Calu3 (cell line): ENCODE data around the gene FOXN4. TPM values are rescaled to one million over a fixed set of nuclear protein-coding genes. Genes with fewer than 3 reads are reported as not detected.
A peak's percentile ranks its signal among the peaks of the same experiment; 100 is the strongest.

Source experiments
- BruUV-seq: library from RNA; stranded (reverse); fragments of 400-500 nt; replicated peaks from 2 replicates; lab custom pipeline; 2021; lab: Mats Ljungman, UMichigan
- CTCF ChIA-PET: fragments of 300-600 bp; sonication (Branson Sonifier 250); formaldehyde crosslinking; loops from one replicate; lab custom pipeline; 2022; ENCODE audit warnings: antibody characterized with exemption; lab: Charles Lee
- DNase-seq: peaks from one replicate; pipeline ENCODE4 v3.0.0; 2022
- H3K27ac Mint-ChIP-seq: one replicate; pipeline ENCODE4 v1.8.0; 2022; ENCODE audit warnings: mixed read lengths; ENCODE audit not compliant: unreplicated experiment
- H3K27me3 Mint-ChIP-seq: one replicate; pipeline ENCODE4 v1.8.0; 2022; ENCODE audit warnings: mixed read lengths; ENCODE audit not compliant: unreplicated experiment
- H3K36me3 Mint-ChIP-seq: one replicate; pipeline ENCODE4 v1.8.0; 2022; ENCODE audit warnings: mild to moderate bottlenecking, moderate library complexity, mixed read lengths; ENCODE audit not compliant: insufficient read depth, unreplicated experiment
- H3K4me1 Mint-ChIP-seq: one replicate; pipeline ENCODE4 v1.8.0; 2022; ENCODE audit warnings: mild to moderate bottlenecking, low read depth, mixed read lengths; ENCODE audit not compliant: unreplicated experiment
- H3K4me3 Mint-ChIP-seq: one replicate; pipeline ENCODE4 v1.8.0; 2022; ENCODE audit warnings: mild to moderate bottlenecking, low read depth, moderate library complexity, mixed read lengths; ENCODE audit not compliant: unreplicated experiment
- H3K9me3 Mint-ChIP-seq: one replicate; pipeline ENCODE4 v1.8.0; 2022; ENCODE audit warnings: low read depth, mixed read lengths; ENCODE audit not compliant: unreplicated experiment
- CTCF ChIP-seq: fragments of 200-600 bp; IDR thresholded peaks from one replicate; pipeline ENCODE4 v1.8.0; 2022; ENCODE audit warnings: antibody characterized with exemption; ENCODE audit not compliant: unreplicated experiment
- intact Hi-C: fragments of 100-400 bp; cut with micrococcal nuclease; formaldehyde crosslinking; loops from one replicate; pipeline ENCODE4 v1.10.0; 2022; ENCODE audit not compliant: unreplicated experiment
- total RNA-seq: library from RNA; stranded (reverse); gene quantifications from 2 replicates; pipeline ENCODE4 v1.2.3, GENCODE V29; 2022

Gene FOXN4
- total RNA-seq, 1 experiment from 2014 or later: not detected

- Mint-ChIP-seq H3K4me3 (no peak overlapping the region), H3K36me3 (peaks cover 6% of the 10 kb centered on the region), H3K4me1 (no peaks in the 10 kb centered on the region), H3K9me3 (no peaks in the 10 kb centered on the region), H3K27me3 (peaks cover 6% of the 10 kb centered on the region), H3K27ac (no peak overlapping the region)
- CTCF ChIA-PET: interaction anchor here (0.7 to 1.5 kb wide), 2 partner anchors 120 to 213 kb away, joined by 4 to 5 read pairs; partner anchors contain the start of gene USP30
- no peak for TF ChIP-seq CTCF
- no TSS peak for BruUV-seq
- DNase-seq: no peak
- intact Hi-C loops: loop anchor here (1.0 kb wide), 1 partner anchor 120 kb away; no protein-coding TSS in a partner anchor
Measured at GRCh38 chr12:109264943-109265650, 44.0 kb downstream of the FOXN4 start.

GRCh38 chr12:109264095-109264942 lies 44.8 kb downstream of the FOXN4 start:
- intact Hi-C loops: loop anchor here (1.0 kb wide), 1 partner anchor 121 kb away; no protein-coding TSS in a partner anchor

GRCh38 chr12:109263439-109263838 lies 45.6 kb downstream of the FOXN4 start:
- no peak overlapping the region for H3K27ac Mint-ChIP-seq
- DNase-seq: no peak
- CTCF ChIA-PET: interaction anchor here (0.7 to 2.8 kb wide), 9 partner anchors 10 to 152 kb away, joined by 3 to 43 read pairs (median 4); no protein-coding TSS in a partner anchor
- intact Hi-C loops: no loop called here
- no peak for TF ChIP-seq CTCF
- H3K4me3 Mint-ChIP-seq: no peak overlapping the region
- no TSS peak for BruUV-seq
- peaks cover 8% of the 10 kb centered on the region for H3K36me3 Mint-ChIP-seq
- H3K27me3 Mint-ChIP-seq: no peaks in the 10 kb centered on the region
- H3K9me3 Mint-ChIP-seq: no peaks in the 10 kb centered on the region
- no peaks in the 10 kb centered on the region for H3K4me1 Mint-ChIP-seq

More at GRCh38 chr12:109264095-109264942, 44.8 kb downstream of the FOXN4 start:
- peak; percentile 92 for DNase-seq
- H3K27ac Mint-ChIP-seq: no peak overlapping the region
- H3K27me3 Mint-ChIP-seq: no peaks in the 10 kb centered on the region
- peak; percentile 91 for TF ChIP-seq CTCF
- no TSS peak for BruUV-seq
- CTCF ChIA-PET: interaction anchor here (0.6 to 2.8 kb wide), 13 partner anchors 9 to 176 kb away, joined by 3 to 43 read pairs (median 4); no protein-coding TSS in a partner anchor
- H3K36me3 Mint-ChIP-seq: peaks cover 8% of the 10 kb centered on the region
- H3K4me3 Mint-ChIP-seq: no peak overlapping the region
- H3K9me3 Mint-ChIP-seq: no peaks in the 10 kb centered on the region
- H3K4me1 Mint-ChIP-seq: no peaks in the 10 kb centered on the region

- Mint-ChIP-seq H3K36me3 (peaks cover 8% of the 10 kb centered on the region), H3K9me3 (no peaks in the 10 kb centered on the region), H3K27me3 (no peaks in the 10 kb centered on the region), H3K4me1 (no peaks in the 10 kb centered on the region), H3K4me3 (no peak overlapping the region), H3K27ac (no peak overlapping the region)
- no TSS peak for BruUV-seq
- TF ChIP-seq CTCF: no peak
- intact Hi-C loops: no loop called here
- no peak for DNase-seq
- CTCF ChIA-PET: interaction anchor here (0.6 to 2.8 kb wide), 3 partner anchors 123 to 810 kb away, joined by 3 to 43 read pairs (median 9); no protein-coding TSS in a partner anchor
Measured at GRCh38 chr12:109261939-109262338, 47.1 kb downstream of the FOXN4 start.
